NOMO-1 treated with dmso at 0.1 percent for 144 hours (cell line): ENCODE measurements around the gene SLC4A5.

ENCODE experiments used
- DNase-seq: peaks from one replicate; lab custom pipeline; 2025; ENCODE audit not compliant: unreplicated experiment; lab: John Stamatoyannopoulos, UW

The SLC4A5 gene

DNA sequence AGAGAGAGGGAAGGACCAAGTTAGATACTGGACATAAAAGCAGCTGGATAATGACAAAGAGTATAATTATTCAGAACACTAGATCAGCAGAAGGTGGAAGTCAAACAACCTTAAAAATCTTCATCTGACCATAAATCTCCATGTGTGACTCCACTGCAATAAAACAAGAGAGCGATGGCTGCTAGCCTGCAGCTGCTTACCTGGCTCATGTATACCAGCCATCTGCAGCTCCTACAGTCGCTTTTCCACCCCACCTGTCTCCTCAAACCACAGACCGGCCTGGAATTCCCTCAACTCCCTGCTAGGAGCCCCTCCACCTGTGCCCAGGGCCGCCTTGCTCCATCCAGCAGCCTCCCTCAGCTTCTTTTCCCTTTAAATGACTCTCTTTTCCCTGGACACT, 64.5 kb downstream of the SLC4A5 start:
- no peak for DNase-seq

DNA sequence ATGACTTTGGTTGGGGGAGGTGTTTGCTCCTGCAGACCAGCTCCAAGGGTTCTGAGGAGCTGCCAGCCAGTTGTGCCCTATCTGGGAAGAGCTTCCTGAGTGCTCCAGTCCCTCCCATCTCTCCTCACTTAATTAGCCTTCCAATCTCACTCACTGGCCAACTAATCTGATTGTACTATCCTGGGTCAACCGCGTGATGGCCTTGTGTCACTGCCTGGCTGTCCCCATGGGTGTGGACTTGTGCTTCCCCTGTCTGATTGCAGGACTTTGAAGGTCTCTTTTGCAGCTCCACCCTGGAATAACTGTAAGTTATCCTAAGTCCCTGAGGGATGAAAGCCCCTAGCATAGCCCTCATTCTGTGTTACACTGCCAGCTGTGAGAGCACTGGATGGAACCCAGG, 65.0 kb downstream of the SLC4A5 start:
- DNase-seq = no peak

DNA sequence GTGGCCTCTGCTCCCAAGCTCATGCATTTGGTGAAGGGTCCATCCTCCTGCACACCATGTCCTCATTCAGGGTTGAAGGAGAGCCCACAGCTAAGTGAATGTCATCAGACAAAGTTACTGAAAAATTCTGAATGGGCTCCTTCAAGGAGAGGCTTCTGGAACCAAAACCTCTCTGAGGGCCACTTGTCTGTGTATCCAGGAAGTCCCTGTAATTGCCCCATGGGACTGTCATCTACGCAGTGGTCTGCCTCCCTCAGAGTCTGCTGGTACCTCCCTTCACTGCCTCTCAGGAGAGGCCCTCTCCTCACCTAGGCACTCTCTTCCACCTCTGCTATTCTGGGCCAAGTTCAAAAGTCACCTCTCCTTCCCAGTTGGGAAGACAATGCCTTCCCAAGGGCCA, 68.0 kb downstream of the SLC4A5 start:
- DNase-seq = no peak

DNA sequence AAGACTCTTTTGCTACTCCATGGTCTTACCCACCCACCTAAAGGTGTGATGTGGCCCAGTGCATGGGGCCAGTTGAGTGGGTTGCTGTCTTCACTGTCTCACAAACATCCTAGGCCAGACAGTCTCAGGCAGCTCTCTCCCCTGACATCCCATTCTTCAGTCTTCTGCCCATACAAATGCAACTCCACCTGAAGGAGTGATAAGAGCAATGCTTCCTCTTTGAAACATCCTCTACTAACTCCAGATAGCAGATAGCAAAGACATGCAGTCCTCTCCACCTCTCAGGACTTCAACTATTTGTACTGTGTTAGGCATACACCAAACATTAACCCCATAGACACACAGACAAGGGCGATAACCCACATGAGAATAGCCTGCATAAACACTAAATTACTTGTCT, 73.5 kb downstream of the SLC4A5 start:
- DNase-seq = no peak

DNA sequence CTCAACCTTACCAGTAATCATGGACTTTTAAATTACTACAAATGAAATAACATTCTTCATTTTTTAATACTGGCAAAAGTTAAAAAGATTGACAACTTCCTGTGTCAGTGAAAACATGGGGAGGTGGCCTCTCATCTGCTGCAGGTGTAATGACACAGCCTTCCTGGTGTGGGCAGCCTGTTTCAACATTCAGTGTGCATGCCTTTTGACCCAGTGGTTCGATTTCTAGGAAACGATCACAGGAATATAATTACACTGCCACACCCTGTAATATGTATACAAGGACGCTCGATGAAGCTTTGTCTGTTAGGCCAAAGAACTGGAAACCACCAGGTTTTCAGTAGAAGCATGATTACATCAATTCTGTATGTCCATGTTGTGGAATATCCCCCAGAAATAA, 76.1 kb downstream of the SLC4A5 start:
- DNase-seq = no peak

DNA sequence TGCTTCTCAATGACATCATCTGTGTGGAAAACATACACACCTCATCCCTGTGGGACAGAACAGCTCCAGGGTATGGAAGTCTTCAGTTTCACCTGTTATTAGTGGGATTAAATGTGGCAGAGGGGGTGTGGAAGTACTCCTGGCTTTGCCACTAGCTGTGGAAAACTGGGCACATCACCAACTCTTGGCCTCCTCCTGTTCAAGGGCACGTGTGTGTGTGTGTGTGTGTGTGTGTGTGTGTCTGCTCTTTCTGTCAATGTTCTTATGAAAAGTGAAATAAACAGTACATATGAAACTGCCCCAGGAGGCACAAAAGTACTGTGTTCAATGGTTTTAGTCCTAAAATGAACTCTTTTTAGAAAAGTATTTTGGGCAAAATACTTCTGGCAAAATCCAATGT, 78.9 kb downstream of the SLC4A5 start:
- no peak for DNase-seq

DNA sequence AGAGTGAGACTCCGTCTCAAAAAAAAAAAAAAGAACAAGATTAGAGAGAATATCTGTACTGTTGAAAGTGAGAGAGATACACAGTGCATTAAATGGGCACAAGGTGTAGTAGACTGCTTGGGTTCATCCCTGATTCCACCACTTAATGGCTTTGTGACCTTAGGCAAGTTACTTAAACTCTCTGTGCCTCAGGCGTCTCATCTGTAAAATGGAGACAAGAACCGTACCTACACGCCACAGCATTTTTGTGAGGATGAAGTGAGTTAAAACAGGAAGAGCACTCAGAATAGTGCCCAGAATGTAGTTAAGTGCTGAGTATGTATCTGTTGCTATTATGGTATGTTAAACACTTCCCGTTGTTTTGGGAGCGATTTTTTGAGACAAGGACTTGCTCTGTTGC, 80.5 kb downstream of the SLC4A5 start:
- no peak for DNase-seq

DNA sequence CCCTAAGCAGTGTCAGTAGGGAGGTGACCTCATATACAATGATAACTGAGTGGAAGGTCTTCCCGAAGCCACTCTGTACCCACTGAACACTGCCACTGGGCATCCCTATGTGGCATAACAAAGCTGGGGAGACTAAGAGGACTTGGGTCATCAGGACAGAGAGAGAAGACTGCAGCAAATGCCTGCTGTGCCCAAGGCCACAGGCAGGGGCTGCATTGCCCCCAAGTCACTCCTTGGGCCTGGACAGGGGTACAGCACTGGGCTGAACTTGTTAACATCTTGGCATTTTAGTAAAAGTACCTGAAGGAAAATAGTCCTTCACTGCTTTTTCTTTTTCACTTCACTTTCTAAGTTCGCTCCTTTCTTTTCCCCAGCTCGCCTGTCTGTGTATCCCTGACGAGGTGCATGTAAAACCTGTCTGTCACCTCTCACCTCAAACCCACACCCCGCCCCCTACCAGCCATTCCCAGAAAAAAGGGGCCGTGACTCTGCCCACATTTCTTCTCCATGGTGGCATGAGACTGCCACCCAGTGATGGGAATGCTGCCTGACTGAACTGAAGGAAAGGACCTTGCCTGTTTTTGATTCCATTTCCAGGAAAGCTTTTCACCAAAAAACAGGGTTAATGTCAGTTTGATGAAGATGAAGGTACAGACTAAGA, 81.9 kb downstream of the SLC4A5 start:
- no peak for DNase-seq

DNA sequence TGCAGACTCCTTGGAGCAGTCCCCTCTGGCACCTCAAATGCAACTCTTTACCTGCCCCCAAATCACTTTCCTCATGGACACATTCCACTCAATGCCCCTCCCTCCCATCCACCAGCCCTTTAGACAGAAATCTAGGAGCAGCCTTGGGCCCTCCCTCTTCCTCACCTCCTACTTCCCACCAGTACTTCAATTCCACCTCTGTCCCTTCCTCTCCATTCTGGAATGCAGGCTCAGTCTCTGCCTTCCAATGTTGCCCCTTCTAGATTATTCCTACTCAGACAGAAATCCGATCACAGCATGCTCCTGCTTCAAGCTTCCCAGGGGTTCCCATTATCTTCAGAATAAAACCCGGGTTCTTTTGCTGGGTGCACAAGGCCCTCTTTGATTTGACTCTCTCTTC, 82.7 kb downstream of the SLC4A5 start:
- no peak for DNase-seq

DNA sequence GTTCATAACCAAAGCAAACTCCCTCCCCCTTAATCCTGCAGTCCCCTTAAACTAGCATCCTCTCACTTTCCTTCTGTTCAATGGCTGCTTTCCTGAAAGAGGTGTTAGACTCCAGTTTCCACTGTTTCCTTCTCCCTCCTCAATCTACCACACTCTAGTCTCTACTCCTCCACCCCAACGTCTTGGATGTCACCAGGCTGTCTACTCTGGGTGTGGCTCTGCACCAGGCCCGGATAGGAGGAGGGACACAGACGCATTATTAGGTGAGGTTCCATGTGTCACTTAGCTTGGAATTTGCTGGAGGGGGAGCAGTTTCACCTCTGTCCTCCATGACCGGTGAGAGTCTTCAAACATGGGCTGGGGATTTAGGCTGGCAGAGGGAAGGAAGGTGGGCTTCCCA, 83.5 kb downstream of the SLC4A5 start:
- DNase-seq = no peak

DNA sequence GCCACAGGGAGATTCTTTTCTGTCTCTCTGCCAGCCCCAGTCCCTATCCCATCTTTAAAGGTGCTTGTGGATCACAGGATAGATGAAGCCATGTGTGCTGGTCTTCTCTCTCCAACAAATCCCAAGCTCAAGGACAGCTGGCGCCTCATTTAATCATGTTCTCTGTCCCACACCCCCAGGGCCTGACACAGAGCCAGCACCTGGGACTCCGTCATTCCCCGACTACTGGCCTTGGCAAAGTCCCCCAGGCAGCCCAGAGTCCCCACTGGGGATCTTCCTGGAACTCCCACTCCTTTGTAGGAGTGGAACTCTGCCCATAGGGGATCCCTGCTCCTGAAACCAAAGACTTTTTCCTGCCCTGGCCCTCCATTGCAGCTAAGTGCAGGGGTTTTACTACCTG, 84.0 kb downstream of the SLC4A5 start:
- DNase-seq = no peak

DNA sequence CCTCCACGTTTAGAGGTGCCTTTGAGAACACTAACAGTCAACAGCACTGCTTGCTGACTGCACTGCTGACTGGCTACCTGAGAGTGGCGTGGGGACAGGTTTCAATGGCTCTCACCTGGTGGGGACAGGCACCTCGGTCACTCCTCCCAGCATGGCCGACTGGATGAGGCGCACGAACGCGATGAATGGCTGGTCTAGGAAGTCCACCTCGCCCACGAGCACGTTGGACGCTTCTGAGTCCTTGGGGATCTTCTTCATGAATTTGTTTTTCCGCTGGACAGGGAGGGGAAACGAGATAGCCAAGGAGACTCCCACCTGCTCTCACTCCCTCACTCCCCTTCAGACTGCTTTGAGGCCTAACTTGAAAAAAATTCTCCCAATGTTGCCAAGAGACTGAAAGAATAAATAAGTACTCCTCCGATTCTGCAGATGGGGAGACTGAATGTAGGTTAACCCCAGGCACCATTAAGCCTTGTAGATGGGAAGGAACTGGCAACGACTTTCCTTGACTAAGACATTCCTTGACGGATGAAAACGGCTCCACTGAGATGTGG, 87.5 kb downstream of the SLC4A5 start:
- DNase-seq = no peak

DNA sequence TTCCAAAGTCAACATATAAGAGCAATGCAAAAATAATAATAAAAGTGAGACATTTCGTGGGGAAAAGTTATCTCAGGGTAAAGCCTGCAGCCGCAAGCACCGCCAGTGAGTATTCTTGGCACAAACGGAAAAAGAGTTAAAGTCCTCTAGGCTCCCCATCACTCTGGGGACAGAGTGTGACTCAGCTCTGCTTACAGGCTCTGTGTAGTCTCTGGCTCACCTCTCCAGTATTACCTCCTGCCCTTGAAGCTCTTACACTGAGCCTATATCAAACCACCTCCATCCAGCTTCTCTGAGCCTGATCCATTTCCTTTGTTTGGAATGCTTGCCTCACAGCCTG, 89.3 kb downstream of the SLC4A5 start:
- DNase-seq = no peak

DNA sequence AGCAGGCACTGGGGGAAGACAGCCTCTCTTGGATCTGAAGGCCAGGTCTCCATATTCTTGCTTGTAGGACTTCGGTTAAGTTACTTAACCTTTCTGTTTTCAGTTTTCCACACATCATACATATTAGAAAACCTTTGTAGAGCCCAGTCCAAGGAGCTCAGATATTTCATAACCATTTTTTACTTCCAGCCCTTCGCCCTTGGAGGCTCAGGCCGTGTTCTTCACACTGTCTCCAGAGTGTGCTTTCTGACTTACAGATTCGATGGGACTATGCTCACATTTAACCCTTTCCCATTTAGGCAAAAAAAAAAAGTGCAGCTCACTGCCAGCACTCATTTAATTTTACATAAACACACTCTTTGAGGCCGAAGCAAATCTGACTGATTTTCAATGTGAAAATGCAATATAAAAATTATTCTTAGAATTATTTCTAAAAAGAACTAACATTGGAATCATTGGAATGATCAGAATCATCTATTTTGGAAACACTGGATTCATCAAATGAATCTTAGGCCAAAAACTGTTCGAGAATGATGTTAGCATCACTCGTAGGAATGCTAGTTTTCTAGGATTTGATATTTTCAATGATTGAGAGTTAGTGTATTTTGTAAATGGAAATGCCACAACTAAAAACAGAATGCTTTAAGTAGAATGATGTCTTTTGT, 89.8 kb downstream of the SLC4A5 start:
- DNase-seq = no peak

DNA sequence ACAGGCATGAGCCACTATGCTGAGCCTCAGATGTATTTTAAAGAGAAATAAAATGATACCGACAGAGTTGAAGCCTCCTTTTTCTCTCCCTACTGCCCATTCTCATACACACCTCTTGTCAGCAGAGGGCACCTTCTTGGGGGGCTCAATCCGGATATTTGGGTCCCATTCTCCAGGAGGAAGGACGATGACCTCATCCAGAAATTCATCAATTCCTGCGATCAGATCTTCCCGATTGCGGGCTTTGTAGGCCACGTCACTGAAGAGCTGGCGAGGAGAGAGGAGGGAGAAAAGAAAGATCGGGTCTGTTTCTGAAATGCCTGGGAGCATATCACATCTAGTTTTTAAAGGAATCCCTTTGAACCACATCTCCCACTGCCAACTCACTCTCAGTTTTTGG, 90.4 kb downstream of the SLC4A5 start:
- DNase-seq = no peak

DNA sequence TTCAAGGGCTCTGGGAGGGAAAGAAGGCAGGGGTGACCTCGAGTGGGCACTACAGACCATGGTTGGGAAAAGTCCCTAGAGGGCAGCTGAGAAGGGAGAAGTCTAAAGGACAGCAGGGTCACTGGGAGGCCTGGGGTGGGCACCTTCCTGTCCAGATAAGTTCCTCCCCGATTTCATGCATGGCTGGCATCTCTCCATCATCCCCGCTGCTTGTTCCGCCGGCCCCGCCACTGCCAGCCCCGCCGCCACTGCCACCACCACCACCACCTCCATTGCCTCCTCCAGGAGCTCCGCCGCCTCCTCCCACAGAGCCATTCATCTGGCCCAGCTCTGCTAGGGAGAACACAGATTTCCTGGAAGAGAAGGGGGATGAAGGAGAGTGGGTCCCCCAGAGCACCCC, 91.2 kb downstream of the SLC4A5 start:
- DNase-seq = no peak

DNA sequence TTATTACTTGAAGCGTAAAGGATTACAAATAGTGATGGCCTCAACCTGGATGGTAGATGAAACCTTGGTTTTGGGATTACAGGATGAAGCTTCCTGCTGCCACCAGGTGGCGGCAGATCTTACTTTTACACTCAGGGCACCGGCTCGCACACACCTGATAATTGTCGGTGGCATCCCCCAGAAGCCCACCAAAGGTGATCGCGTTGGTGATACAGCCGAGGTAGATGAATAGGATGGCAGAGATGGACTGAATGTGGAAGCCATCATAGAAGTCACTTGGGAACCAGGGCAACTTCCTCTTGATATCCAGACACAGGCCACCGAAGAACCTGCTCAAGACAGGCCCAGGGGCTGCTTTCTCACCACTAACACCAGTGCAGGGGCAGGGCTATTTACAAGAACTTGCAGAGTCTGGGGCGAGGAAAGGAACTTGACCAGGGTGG, 93.0 kb downstream of the SLC4A5 start:
- no peak for DNase-seq

DNA sequence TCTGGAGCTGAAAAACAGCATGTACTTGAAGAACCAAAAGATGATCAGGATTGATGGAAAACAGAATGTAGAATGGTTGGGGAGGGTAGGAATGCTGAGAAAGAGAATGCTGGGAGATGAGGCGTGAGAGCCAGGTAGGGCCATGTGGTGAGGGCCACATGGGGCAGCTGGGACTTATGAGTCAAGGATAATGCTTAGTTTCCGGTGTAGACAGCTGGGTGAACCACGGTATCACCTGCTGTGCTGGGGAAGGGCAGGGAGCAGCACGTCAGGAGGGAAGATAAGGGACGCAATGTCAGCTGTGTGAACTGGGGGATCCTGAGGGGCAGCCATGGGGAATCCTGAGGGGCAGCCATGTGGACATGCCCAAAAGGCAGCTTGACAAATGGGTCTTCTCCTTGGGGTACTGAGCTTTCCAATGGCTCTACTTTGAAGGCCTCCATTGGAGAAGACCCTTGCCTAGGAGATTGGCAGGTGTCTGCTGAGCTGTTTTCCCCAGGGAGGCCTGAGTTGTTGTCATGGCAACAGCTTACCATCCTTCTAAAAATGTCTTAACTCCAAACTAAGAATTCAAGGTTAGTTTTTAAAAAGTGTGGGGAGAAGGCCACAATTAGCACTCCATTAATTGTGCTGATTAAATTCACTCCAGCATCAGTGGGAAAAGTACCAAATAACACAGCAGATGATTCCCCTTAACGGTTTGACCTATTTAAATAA, 93.7 kb downstream of the SLC4A5 start:
- no peak for DNase-seq

DNA sequence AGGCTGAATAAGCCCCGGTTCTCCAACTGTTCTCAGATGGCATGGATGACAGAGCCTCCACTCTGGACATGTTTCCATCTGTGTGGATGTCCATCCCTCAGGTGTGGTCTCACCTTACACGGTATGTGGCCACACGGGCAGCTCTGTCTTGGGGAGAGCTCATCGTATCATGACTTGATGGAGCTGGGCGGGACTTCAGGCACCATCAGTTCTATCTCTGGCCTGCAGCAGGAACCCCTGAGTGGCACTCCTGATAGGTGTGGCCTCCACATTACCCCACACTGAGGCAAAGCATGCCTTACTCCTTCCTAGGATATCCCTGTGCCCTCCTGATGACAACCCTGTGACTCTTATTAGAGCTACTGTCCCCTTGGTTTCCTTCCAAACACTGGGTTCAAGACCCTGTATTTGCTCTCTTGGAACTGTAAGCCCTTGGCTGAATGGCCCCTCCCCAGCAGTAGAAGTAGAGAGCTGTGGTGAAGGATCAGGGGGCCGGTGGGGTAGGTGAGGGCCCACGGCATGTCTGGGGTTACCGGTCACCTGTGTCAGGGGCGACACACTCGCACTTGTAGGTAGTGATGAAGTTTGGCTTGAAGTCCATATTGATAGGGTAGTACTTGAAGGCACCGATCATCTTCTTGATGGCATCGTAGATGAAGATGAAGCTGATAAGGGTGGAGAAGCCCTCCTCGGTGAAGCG, 96.6 kb downstream of the SLC4A5 start:
- DNase-seq = no peak

DNA sequence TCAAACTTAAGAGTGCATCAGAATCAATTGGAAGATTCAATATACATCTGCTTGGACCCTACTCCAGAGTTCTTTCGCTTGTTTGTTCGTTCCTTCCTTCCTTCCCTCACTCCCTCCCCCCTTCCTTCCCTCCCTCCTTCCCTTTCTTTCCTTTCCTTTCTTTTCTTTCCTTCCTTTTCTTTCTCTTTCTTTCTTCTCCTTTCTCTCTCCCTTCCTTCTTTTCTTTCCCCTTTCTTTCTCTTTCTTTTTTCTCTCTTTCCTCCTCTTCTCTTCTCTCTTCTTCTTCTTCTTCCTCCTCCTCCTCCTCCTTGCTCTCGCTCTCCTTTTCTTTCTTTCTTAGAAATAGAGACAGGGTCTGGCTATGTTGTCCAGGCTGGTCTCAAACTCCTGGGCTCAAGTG, 98.9 kb downstream of the SLC4A5 start:
- no peak for DNase-seq

DNA sequence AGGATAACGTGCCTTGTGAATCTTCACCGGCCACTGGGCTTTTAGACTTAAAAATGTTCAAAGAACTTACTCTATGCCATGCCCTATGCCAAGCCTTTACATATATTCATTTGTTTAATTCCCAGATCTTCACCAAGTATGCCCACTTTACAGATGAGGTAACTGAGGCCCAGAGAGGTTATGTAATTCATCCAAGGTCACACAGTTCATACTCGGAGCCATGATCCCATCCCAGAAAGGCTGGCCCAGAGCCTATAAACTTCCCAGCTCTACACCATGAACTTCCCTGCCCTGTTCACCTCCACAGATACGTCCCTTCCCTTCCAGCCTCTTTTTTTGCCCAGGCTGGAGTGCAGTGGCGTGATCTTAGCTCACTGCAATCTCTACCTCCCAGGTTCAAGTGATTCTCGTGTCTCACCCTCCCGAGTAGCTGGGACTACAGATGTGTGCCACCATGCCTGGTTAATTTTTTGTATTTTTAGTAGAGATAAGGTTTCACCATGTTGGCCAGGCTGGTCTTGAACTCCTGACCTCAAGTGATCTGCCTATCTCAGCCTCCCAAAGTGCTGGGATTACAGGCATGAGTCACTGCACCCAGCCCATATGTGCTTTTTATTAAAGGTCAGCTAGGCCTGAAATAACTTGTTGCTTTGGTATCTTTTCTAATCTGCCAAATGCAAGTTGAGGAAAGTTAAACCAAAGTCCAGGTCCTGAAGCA, 100.7 kb downstream of the SLC4A5 start:
- no peak for DNase-seq
